Measurements from ENCODE around the gene VAV3.

Gene VAV3

GRCh38 chr1:107563441-107563840 lies 401.5 kb downstream of the VAV3 start:
- no peak for DNase-seq (ENCODE audit: low spot score)
- ChIA-PET POLR2A (ENCODE audit: low non-redundant PET) (no interaction called here), CTCF (no interaction called here)
- H3K27ac ChIP-seq, result no peak overlapping the region
- TF ChIP-seq CTCF (conservative IDR thresholded peaks at IDR 0.05; ENCODE audit: low read depth), result no peak

GRCh38 chr1:107559881-107560280 lies 405.1 kb downstream of the VAV3 start:
- no peak for DNase-seq (ENCODE audit: low spot score)
- POLR2A ChIA-PET (ENCODE audit: low non-redundant PET), result no interaction called here

GRCh38 chr1:107557095-107557494 lies 407.9 kb downstream of the VAV3 start:
- TF ChIP-seq CTCF (conservative IDR thresholded peaks at IDR 0.05; ENCODE audit: low read depth), result no peak
- CTCF ChIA-PET, result interaction anchor here (0.6 kb wide), 1 partner anchor 195 kb away, joined by 3 read pairs; no protein-coding TSS in a partner anchor
- DNase-seq (ENCODE audit: low spot score), result no peak
- no peak overlapping the region for H3K27ac ChIP-seq
- POLR2A ChIA-PET (ENCODE audit: low non-redundant PET), result no interaction called here

More at GRCh38 chr1:107559881-107560280, 405.1 kb downstream of the VAV3 start:
- TF ChIP-seq CTCF (conservative IDR thresholded peaks at IDR 0.05; ENCODE audit: low read depth), result no peak
- H3K27ac ChIP-seq, result no peak overlapping the region
- CTCF ChIA-PET, result no interaction called here

- TF ChIP-seq CTCF (conservative IDR thresholded peaks at IDR 0.05; ENCODE audit: low read depth), result no peak
- CTCF ChIA-PET, result no interaction called here
- no peak overlapping the region for H3K27ac ChIP-seq
- POLR2A ChIA-PET (ENCODE audit: low non-redundant PET), result no interaction called here
- no peak for DNase-seq (ENCODE audit: low spot score)
Measured at GRCh38 chr1:107555578-107555977, 409.4 kb downstream of the VAV3 start.

GRCh38 chr1:107552781-107553180 lies 412.2 kb downstream of the VAV3 start:
- ChIA-PET POLR2A (ENCODE audit: low non-redundant PET) (no interaction called here), CTCF (no interaction called here)
- DNase-seq (ENCODE audit: low spot score), result no peak
- no peak for TF ChIP-seq CTCF (conservative IDR thresholded peaks at IDR 0.05; ENCODE audit: low read depth)
- H3K27ac ChIP-seq, result no peak overlapping the region

GRCh38 chr1:107551456-107551855 lies 413.5 kb downstream of the VAV3 start:
- no peak for DNase-seq (ENCODE audit: low spot score)
- no peak for TF ChIP-seq CTCF (conservative IDR thresholded peaks at IDR 0.05; ENCODE audit: low read depth)
- H3K27ac ChIP-seq, result no peak overlapping the region
- POLR2A ChIA-PET (ENCODE audit: low non-redundant PET), result no interaction called here
- CTCF ChIA-PET, result no interaction called here

- no peak for TF ChIP-seq CTCF (conservative IDR thresholded peaks at IDR 0.05; ENCODE audit: low read depth)
- POLR2A ChIA-PET (ENCODE audit: low non-redundant PET), result no interaction called here
- DNase-seq (ENCODE audit: low spot score), result no peak
- CTCF ChIA-PET, result no interaction called here
- no peak overlapping the region for H3K27ac ChIP-seq
Measured at GRCh38 chr1:107550358-107550757, 414.6 kb downstream of the VAV3 start.
